COLO829 (cell line): Measurements from ENCODE around the gene DOCK9.

ENCODE experiments used
- DNase-seq: peaks from one replicate; pipeline ENCODE4 v3.0.0; 2012; ENCODE audit warnings: low spot score

The DOCK9 gene

GRCh38 chr13:98848746-98849145 lies 129.1 kb downstream of the DOCK9 start:
- no peak for DNase-seq

- DNase-seq: no peak
Measured at GRCh38 chr13:98847780-98848179, 130.1 kb downstream of the DOCK9 start.

- no peak for DNase-seq
Measured at GRCh38 chr13:98846986-98847385, 130.9 kb downstream of the DOCK9 start.

GRCh38 chr13:98846521-98846920 lies 131.3 kb downstream of the DOCK9 start:
- DNase-seq: no peak

GRCh38 chr13:98845742-98846141 lies 132.1 kb downstream of the DOCK9 start:
- no peak for DNase-seq

GRCh38 chr13:98844021-98844420 lies 133.8 kb downstream of the DOCK9 start:
- no peak for DNase-seq

GRCh38 chr13:98843482-98843877 lies 134.4 kb downstream of the DOCK9 start:
- no peak for DNase-seq

GRCh38 chr13:98842858-98843481 lies 134.9 kb downstream of the DOCK9 start:
- peak; percentile 72 for DNase-seq

GRCh38 chr13:98842070-98842469 lies 135.8 kb downstream of the DOCK9 start:
- DNase-seq: no peak

GRCh38 chr13:98839856-98840769 lies 137.8 kb downstream of the DOCK9 start:
- DNase-seq: peak; percentile 60

- no peak for DNase-seq
Measured at GRCh38 chr13:98838776-98839175, 139.1 kb downstream of the DOCK9 start.

- no peak for DNase-seq
Measured at GRCh38 chr13:98837896-98838295, 140.0 kb downstream of the DOCK9 start.

GRCh38 chr13:98835156-98835555 lies 142.7 kb downstream of the DOCK9 start:
- DNase-seq: no peak

GRCh38 chr13:98834254-98834960 lies 143.5 kb downstream of the DOCK9 start:
- DNase-seq: no peak

GRCh38 chr13:98831236-98831635 lies 146.6 kb downstream of the DOCK9 start:
- DNase-seq: no peak

- DNase-seq: no peak
Measured at GRCh38 chr13:98829541-98829940, 148.3 kb downstream of the DOCK9 start.

GRCh38 chr13:98828614-98829013 lies 149.2 kb downstream of the DOCK9 start:
- DNase-seq: no peak

GRCh38 chr13:98827449-98827848 lies 150.4 kb downstream of the DOCK9 start:
- DNase-seq: no peak

- no peak for DNase-seq
Measured at GRCh38 chr13:98826146-98826545, 151.7 kb downstream of the DOCK9 start.

GRCh38 chr13:98825659-98826058 lies 152.2 kb downstream of the DOCK9 start:
- no peak for DNase-seq

GRCh38 chr13:98824376-98825160 lies 153.3 kb downstream of the DOCK9 start:
- DNase-seq: no peak

GRCh38 chr13:98823442-98823841 lies 154.4 kb downstream of the DOCK9 start:
- no peak for DNase-seq
